GM18499 (cell line): ENCODE data around the gene DBX2.
"Not testable (repeated sequence)": the region's sequence is repeated elsewhere in the genome, so short reads cannot be mapped to it uniquely, and the experiment has no call there.

Experiments used
- ATAC-seq: cut with Tn5 transposase; IDR thresholded peaks from one replicate; pipeline ENCODE4 v1.9.1; 2021; ENCODE audit warnings: moderate number of reproducible peaks; ENCODE audit not compliant: insufficient read depth, unreplicated experiment

DBX2 gene

DNA sequence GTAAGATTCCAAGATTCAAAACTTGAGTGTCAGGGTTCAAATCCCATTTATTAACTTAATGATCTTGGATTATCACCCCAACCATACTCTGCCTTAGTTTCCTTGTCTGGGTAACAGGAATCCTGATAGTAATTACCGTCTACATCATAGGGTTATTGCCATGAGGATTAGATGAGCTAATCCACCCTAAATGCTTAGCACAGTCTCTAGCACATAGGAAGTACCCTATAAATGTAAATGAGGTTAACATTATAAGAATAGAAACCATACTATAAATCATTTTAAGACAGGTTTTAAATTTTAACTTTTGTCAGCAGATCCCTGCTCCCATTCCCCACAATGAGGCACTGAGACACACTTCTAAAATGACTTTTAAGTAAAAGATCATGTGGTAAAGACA lies 36.5 kb downstream of the DBX2 start:
- ATAC-seq, result no peak

- no peak for ATAC-seq
Observed at GRCh38 chr12:45012749-45013148, 38.1 kb downstream of the DBX2 start.

- ATAC-seq, result no peak
Observed at GRCh38 chr12:45010059-45010458, 40.8 kb downstream of the DBX2 start.

GRCh38 chr12:45008211-45008610 lies 42.7 kb downstream of the DBX2 start:
- ATAC-seq, result no peak

DNA sequence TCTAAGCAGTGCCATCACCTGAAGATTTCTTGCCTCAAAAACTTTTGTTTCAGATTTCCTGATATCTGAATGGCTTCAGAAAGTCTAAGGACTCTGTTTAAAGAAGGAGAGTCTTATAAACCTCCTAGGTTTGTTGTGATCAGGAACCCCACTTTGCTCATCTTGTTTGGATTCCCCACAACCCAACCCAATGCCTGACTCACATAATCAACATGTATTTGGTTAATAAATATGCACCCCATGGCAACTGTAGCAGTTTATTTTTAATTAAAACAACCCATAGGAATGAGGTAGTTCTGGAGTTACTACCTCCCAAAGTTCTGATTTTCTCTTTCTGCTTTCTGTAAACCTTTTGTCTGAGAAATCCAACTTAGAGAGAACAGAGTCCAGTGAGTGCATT lies 51.5 kb downstream of the DBX2 start:
- ATAC-seq, result no peak

DNA sequence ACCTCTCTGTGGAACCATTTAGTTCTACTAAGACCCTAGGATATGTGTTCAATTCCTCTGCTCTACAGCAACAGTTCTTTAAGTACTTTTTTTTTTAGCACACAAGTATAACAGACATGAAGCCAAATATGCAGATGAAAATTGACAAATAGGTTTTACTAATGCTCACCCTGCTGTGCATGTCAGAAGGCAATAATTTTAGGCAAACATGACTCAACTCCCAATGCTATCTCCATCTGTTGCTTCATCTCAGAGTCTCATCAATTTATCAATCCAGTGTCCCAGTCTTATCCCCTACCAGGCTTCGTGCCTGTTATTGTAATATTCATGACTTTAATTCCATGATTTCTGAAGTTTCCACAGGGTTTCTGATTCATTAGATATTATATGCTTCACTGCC lies 57.7 kb downstream of the DBX2 start:
- no peak for ATAC-seq

- ATAC-seq, result not testable (repeated sequence)
Observed at GRCh38 chr12:44984863-44985262, 66.0 kb downstream of the DBX2 start.

GRCh38 chr12:44979918-44980317 lies 71.0 kb downstream of the DBX2 start:
- no peak for ATAC-seq

- ATAC-seq, result no peak
Observed at GRCh38 chr12:44976246-44976645, 74.7 kb downstream of the DBX2 start.

DNA sequence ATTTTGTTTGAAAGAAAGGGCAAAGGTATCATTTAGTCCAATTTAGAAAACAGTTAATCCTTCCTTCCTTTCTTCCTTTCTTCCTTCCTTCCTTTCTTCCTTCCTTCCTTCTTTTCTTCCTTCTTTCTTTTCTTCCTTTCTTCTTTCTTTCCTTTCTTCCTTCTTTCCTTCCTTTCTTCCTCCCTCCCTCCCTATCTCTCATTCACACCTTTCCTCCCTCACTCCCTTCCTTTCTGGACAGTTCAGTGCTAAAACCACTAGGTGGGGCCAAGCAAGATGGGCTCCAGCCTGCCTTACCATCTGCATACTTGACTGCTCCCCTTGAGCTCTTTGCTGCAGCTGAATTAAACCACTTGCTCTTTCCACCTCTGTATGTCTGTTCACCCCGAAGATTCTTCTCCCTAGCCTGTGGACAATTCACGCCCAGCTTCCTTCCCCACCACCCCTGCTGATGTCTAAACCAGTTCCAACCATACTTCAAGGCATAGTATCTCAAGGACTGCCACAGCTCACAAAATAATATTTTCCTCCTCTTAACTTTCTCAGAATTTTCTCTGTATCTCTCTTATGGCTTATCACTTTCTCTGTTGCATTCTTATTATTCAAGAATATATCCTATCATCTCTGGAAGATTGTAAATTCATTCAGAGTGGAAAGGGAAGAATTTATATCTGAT lies 78.0 kb downstream of the DBX2 start:
- ATAC-seq, result no peak

DNA sequence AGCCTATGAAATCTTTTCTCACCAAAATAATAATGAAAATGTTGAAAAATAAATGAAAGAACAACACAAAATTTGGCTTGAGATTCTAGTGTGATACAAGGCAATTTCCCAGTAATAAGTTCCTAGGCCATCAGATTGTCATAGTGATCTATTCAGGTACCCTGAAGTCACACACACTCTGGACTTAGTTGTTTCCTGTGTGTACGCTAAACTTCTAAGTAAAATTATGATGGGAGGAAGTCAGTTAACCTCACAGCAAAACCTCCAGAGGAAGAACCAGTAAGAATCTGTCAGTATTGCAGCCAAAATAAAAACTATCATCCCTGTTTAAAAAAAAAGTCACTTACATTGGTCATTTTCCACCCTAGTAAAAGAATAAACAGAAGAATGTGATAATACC lies 81.9 kb downstream of the DBX2 start:
- no peak for ATAC-seq
